MM.1S (cell line): ENCODE results near the gene ESPL1.
A peak's percentile ranks its signal among the peaks of the same experiment; 100 is the strongest.

Experiments
- DNase-seq: peaks from one replicate; pipeline ENCODE4 v3.0.0-alpha.2; 2015
- H2AFZ ChIP-seq: fragments of 300-600 bp; sonication (generic); 2 replicates; pipeline ENCODE4 v1.6.0; 2016; ENCODE audit warnings: antibody characterized with exemption, low read length
- H3F3A ChIP-seq: fragments of 300-600 bp; sonication (generic); 2 replicates; pipeline ENCODE4 v1.6.1; 2016; ENCODE audit warnings: mild to moderate bottlenecking, antibody characterized with exemption, low read length, moderate library complexity, mixed read lengths; ENCODE audit not compliant: insufficient read depth
- H3K27ac ChIP-seq: fragments of 300-600 bp; sonication (generic); 2 replicates; pipeline ENCODE4 v1.5.1; 2016; ENCODE audit warnings: mild to moderate bottlenecking, low read length
- H3K27me3 ChIP-seq: fragments of 300-600 bp; sonication (generic); replicated peaks from 2 replicates; pipeline ENCODE4 v1.6.0; 2016; ENCODE audit warnings: low read length; ENCODE audit not compliant: insufficient read depth
- H3K36me3 ChIP-seq: fragments of 300-600 bp; sonication (generic); replicated peaks from 2 replicates; pipeline ENCODE4 v1.6.1; 2016; ENCODE audit warnings: mild to moderate bottlenecking, low read length, mixed read lengths; ENCODE audit not compliant: insufficient read depth
- H3K4me1 ChIP-seq: fragments of 300-600 bp; sonication (generic); 2 replicates; pipeline ENCODE4 v1.6.1; 2016; ENCODE audit warnings: low read length, mixed read lengths
- H3K4me2 ChIP-seq: fragments of 300-600 bp; sonication (generic); 2 replicates; pipeline ENCODE4 v1.6.0; 2016; ENCODE audit warnings: low read depth, low read length
- H3K4me3 ChIP-seq: fragments of 300-600 bp; sonication (generic); 2 replicates; pipeline ENCODE4 v1.5.1; 2016; ENCODE audit warnings: low read length, mixed read lengths
- H3K79me2 ChIP-seq: fragments of 300-600 bp; sonication (generic); 2 replicates; pipeline ENCODE4 v1.6.1; 2016; ENCODE audit warnings: mixed run types, low read length, mixed read lengths
- H3K9ac ChIP-seq: fragments of 300-600 bp; sonication (generic); 2 replicates; pipeline ENCODE4 v1.6.1; 2016; ENCODE audit warnings: low read length, mixed read lengths
- H3K9me2 ChIP-seq: fragments of 300-600 bp; sonication (generic); replicated peaks from 2 replicates; pipeline ENCODE4 v1.6.1; 2016; ENCODE audit warnings: mild to moderate bottlenecking, low read length, mixed read lengths; ENCODE audit not compliant: insufficient read depth
- H3K9me3 ChIP-seq: fragments of 300-600 bp; sonication (generic); replicated peaks from 2 replicates; pipeline ENCODE4 v1.6.1; 2016; ENCODE audit warnings: mild to moderate bottlenecking, low read length, mixed read lengths; ENCODE audit not compliant: insufficient read depth
- H4K20me1 ChIP-seq: fragments of 300-600 bp; sonication (generic); 2 replicates; pipeline ENCODE4 v1.6.1; 2016; ENCODE audit warnings: mild to moderate bottlenecking, low read length, moderate library complexity, mixed read lengths; ENCODE audit not compliant: insufficient read depth
- EZH2 ChIP-seq: fragments of 300-600 bp; sonication (generic); optimal IDR thresholded peaks from 2 replicates; pipeline ENCODE3; 2017; ENCODE audit warnings: low read depth, mild to moderate bottlenecking, antibody characterized with exemption, low read length, mixed read lengths
- EZH2phosphoT487 ChIP-seq: fragments of 300-600 bp; sonication (generic); IDR thresholded peaks from 2 replicates; pipeline ENCODE4 v1.6.1; 2018; ENCODE audit warnings: antibody characterized with exemption, low read length
- TF ChIP-seq, protein P1 (sequence below): fragments of 300-600 bp; sonication (generic); IDR thresholded peaks from 2 replicates; pipeline ENCODE4 v1.5.1; 2016; ENCODE audit warnings: antibody characterized with exemption, low read length, mixed read lengths

ESPL1 gene

GRCh38 chr12:53231921-53232645, 36.0 kb upstream of the ESPL1 start, which contains the start of gene RARG:
Gene RARG (minus strand): TSS chr12:53232209. CDS start chr12:53227545, 4,664 bp downstream.
- H4K20me1 ChIP-seq, result no peaks in the 10 kb centered on the region
- H3K79me2 ChIP-seq, result peaks cover 7% of the 10 kb centered on the region
- H3K9me3 ChIP-seq, result no peaks in the 10 kb centered on the region
- no peaks in the 10 kb centered on the region for H3K27me3 ChIP-seq
- no peaks in the 10 kb centered on the region for H3K36me3 ChIP-seq
- H3K27ac ChIP-seq, result peak within 1 kb of the TSS; percentile 47; the same call in 1 of the 2 replicates
- H3K9me2 ChIP-seq, result no peaks in the 10 kb centered on the region
- peaks cover 11% of the 10 kb centered on the region for H3F3A ChIP-seq
- H3K4me2 ChIP-seq, result peak within 1 kb of the TSS; percentile 85
- peak; percentile 71 for DNase-seq
- peak within 1 kb of the TSS; percentile 55 for H3K9ac ChIP-seq
- peak within 1 kb of the TSS; percentile 69 for H3K4me3 ChIP-seq
- H3K4me1 ChIP-seq, result peaks cover 15% of the 10 kb centered on the region
- H2AFZ ChIP-seq, result peak within 1 kb of the TSS; percentile 66
- no peak for TF ChIP-seq EZH2
- TF ChIP-seq, protein P1, sequence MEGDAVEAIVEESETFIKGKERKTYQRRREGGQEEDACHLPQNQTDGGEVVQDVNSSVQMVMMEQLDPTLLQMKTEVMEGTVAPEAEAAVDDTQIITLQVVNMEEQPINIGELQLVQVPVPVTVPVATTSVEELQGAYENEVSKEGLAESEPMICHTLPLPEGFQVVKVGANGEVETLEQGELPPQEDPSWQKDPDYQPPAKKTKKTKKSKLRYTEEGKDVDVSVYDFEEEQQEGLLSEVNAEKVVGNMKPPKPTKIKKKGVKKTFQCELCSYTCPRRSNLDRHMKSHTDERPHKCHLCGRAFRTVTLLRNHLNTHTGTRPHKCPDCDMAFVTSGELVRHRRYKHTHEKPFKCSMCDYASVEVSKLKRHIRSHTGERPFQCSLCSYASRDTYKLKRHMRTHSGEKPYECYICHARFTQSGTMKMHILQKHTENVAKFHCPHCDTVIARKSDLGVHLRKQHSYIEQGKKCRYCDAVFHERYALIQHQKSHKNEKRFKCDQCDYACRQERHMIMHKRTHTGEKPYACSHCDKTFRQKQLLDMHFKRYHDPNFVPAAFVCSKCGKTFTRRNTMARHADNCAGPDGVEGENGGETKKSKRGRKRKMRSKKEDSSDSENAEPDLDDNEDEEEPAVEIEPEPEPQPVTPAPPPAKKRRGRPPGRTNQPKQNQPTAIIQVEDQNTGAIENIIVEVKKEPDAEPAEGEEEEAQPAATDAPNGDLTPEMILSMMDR, result no peak
- no peak for TF ChIP-seq EZH2phosphoT487

DNA sequence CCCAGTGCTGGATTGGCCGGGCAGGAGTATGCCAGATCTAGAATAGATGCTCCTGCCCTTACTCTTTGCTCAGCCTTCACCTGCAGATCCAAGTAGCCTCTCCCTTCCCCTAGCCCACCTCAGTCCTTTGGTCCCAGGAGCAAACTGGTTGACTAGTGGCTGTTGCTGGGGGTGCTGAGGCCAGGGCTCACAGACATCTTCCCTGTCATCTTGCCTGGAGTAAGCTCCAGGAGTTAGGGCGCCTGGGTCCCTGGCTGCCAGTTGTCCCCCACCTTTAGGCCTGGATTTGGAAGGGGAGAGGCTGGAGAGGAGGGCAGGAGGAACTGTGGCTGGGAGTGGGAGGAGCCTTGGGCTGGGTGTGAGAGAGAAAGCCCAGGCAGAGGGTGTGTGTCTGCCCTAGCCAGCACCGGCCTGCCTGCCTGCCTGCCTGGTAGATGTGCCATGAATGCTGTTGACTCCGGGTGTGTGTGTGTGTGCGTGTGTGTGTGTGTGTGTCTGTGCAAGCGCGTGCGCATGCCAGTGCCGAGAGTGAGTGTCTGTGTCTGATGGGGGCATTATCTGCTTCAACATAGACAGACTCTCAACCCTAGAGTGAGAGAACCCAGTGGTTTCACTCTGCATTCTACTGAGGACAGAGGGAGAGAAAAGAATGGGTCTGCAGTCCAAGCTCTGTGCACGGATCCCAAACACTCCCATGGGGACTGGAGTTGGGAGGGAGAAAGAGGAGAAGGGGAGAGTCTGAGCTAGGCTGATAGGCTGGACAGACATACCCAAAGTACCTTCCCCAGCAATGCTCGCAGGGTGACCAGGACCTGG, 35.2 kb upstream of the ESPL1 start:
- Histone ChIP-seq H3K4me3 (peak overlapping the region; percentile 56), H3K36me3 (no peaks in the 10 kb centered on the region), H3K9ac (peak overlapping the region; percentile 12; the same call in 1 of the 2 replicates), H4K20me1 (no peaks in the 10 kb centered on the region), H3F3A (peaks cover 11% of the 10 kb centered on the region), H3K79me2 (peaks cover 7% of the 10 kb centered on the region; the same call in 1 of the 2 replicates), H2AFZ (peak overlapping the region; percentile 66), H3K27ac (peak overlapping the region; percentile 47; the same call in 1 of the 2 replicates), H3K9me2 (no peaks in the 10 kb centered on the region), H3K9me3 (no peaks in the 10 kb centered on the region), H3K4me2 (peak overlapping the region; percentile 85), H3K4me1 (peaks cover 15% of the 10 kb centered on the region), H3K27me3 (no peaks in the 10 kb centered on the region)
- no peak for TF ChIP-seq EZH2
- TF ChIP-seq, protein P1, result no peak
- TF ChIP-seq EZH2phosphoT487, result no peak
- peak; percentile 63 for DNase-seq

DNA sequence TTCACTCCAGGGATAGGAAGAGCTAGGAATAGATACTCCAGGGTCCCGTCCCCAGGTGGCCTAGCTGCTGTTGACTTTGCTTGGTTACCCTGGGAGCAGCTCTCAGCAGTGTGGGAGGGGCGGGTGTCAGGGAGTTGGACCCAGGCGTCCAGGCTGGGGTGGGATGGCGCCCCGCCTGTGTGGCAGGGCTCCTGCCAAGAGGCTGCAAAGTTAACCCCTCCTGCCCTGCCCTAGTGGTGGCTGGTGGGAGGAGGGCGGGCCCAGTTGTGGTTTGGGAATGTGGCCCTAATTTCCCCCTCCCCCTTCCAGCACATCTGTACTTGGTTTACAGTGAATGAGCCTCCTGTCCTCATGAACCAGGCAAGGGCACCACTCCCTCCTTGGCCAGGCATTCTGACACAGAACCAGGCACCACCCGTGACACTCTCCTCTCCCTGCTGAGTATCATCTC, 34.4 kb upstream of the ESPL1 start:
- Histone ChIP-seq H3K27ac (no peak overlapping the region), H3K9ac (no peak overlapping the region), H3K36me3 (no peaks in the 10 kb centered on the region), H3K4me3 (no peak overlapping the region), H3K4me2 (peak overlapping the region; percentile 85; the same call in 1 of the 2 replicates), H3K9me2 (no peaks in the 10 kb centered on the region), H2AFZ (no peak overlapping the region), H3K79me2 (peaks cover 7% of the 10 kb centered on the region; the same call in 1 of the 2 replicates), H3K4me1 (peaks cover 15% of the 10 kb centered on the region), H3K27me3 (no peaks in the 10 kb centered on the region), H3K9me3 (no peaks in the 10 kb centered on the region), H4K20me1 (no peaks in the 10 kb centered on the region), H3F3A (peaks cover 11% of the 10 kb centered on the region)
- TF ChIP-seq, protein P1, result no peak
- TF ChIP-seq EZH2, result no peak
- no peak for DNase-seq
